NCI-H748 (cell line): ENCODE measurements around the gene PIGU.
"Not testable (repeated sequence)": the region's sequence is repeated elsewhere in the genome, so short reads cannot be mapped to it uniquely, and the experiment has no call there.

ENCODE experiments used
- DNase-seq: peaks from one replicate; lab custom pipeline; 2025; ENCODE audit not compliant: unreplicated experiment; lab: John Stamatoyannopoulos, UW

PIGU gene, protein sequence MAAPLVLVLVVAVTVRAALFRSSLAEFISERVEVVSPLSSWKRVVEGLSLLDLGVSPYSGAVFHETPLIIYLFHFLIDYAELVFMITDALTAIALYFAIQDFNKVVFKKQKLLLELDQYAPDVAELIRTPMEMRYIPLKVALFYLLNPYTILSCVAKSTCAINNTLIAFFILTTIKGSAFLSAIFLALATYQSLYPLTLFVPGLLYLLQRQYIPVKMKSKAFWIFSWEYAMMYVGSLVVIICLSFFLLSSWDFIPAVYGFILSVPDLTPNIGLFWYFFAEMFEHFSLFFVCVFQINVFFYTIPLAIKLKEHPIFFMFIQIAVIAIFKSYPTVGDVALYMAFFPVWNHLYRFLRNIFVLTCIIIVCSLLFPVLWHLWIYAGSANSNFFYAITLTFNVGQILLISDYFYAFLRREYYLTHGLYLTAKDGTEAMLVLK

DNA sequence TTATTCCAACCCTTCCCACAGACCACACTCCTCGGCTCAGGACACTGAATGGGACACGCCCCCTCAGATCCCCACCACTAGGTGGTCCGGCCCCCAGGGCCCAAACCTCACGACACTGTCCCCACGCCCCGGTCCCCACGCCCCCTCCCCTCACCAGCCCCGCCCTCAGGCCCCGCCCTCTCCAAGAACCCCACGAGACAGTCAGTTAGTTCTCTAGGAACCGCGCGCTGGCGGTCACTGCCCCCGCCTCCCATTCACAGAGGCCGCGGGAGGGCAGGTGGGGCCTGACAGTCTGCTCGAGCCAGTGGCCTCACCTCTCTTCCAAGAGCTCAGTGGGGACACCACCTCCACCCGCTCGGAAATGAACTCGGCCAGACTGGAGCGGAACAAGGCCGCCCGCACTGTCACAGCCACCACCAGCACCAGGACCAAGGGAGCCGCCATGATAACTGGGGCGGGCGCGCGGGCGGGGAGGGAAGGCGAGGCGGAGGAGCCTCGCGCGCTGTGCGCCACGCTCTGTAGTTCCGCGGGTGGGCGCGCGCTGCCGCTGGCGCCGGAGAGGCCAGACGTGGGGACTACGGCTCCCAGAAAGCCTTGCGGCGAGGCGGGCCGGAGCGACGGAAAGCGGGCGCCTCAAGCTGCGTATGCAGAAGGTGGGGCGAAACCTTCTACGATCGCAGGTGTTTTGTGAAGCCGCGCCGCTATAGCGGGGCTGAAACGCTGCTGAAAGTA, at the start of gene PIGU:
TSS of gene PIGU (minus strand) at position 451 of the 732 bp plus-strand sequence. CDS start at position 444, 7 bp downstream.
- peak; percentile 98 for DNase-seq

DNA sequence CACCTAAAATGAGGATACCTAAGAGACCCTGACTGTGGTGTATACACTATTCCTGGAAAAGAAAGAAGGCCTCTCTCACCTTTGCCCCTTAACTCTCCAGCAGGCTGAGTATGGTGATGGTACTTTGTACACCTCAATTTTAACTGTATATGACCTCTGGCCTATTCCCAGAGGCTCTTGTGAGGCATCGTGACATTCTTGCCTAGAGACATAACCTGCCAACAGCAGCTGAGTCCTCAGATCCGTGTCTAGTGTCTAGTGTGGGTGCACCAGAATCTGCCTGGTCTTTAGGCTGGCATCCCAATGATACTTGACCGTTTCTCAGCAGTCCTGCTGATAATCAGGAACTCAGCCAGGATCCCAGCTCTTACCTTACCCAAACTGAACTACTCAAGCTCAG, 47.3 kb upstream of the PIGU start:
- no peak for DNase-seq

- DNase-seq, result not testable (repeated sequence)
Measured at GRCh38 chr20:34722560-34722959, 45.7 kb upstream of the PIGU start.

DNA sequence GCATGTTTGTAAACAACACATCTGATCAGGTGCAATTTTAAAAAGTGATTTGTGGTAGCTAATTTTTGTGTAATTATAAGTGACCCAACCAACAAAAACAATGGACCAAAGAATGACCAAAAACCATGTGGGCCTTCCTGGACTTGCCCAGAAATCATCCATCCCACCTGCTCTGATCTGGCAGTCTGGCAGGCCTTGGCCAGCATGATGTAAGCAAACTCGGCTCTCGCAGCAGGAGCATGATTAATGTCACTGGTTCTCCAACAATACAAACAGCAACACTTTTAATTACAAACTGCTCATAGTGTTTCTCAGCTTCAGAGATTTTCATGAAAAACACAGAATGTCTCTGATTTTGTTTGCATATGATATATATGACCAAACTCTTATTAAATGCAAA, 43.4 kb upstream of the PIGU start:
- no peak for DNase-seq

- DNase-seq, result not testable (repeated sequence)
Measured at GRCh38 chr20:34719242-34720017, 42.5 kb upstream of the PIGU start.

- no peak for DNase-seq
Measured at GRCh38 chr20:34717230-34718095, 40.6 kb upstream of the PIGU start.

DNA sequence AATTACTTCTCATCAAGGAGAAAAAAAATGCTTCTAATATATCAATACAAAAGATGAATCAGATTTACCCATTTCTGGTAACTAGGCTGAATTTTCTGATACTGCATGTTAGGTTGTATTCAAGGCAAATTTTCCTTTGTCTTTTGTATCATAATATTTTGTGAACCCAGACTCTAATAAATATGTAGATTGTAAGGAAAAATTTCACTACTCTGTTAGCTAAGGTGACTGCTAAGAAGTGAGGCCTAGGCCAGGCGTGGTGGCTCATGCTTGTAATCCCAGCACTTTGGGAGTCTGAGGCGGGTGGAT, 40.0 kb upstream of the PIGU start:
- DNase-seq, result no peak

- DNase-seq, result no peak
Measured at GRCh38 chr20:34715384-34715783, 38.5 kb upstream of the PIGU start.

DNA sequence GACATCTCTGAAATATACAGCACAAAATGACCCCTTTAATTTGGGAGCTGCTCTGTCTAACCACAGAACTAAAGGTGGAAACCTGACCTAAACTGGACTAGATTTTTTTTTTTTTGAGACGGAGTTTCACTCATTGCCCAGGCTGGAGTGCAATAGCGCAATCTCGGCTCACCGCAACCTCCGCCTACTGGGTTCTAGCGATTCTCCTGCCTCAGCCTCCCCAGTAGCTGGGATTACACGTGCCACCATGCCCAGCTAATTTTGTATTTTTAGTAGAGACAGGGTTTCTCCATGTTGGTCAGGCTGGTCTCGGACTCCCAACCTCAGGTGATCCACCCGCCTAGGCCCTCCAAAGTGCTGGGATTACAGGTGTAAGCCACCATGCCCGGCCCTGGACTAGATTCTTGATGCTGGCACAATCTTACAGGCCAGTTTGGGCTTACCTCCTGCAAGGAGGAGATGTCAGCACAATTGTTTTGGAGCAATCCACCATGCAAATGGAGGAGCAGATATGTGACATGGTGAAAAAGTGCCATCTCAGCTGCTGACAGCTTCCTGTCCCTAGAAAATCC, 37.1 kb upstream of the PIGU start:
- not testable (repeated sequence) for DNase-seq

- no peak for DNase-seq
Measured at GRCh38 chr20:34713194-34713943, 36.5 kb upstream of the PIGU start.

- no peak for DNase-seq
Measured at GRCh38 chr20:34712525-34713192, 35.8 kb upstream of the PIGU start.

DNA sequence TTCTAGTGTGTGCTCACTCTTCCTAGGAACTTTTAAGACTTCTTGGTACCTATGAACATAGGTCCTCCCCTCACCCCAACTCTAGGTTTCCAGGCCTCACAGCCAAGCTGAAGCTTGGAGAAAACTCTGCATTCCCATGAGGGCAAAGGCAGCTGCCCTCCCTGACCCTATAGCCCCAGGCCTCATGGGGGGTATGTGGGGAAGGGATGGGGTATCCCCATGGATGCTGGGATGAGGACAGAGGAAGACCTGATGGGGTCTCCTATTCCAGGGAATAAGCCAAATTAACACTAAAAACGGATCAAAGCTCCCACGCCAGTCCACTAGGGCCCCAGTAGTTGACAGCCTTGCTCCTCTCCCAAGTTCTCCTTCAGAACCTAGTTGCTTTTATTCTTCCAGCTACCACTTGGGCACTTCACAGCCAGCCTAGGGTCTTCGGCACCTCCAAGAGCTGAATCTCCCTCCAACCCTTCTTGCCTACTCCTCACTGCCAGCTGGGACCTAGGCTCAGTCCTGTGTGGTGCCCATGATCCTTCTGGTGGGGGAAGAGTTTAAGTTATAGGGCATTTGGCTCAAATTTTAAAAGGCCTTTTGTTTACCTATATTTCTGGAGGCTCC, 35.0 kb upstream of the PIGU start:
- no peak for DNase-seq

- no peak for DNase-seq
Measured at GRCh38 chr20:34710861-34711574, 34.1 kb upstream of the PIGU start.

GRCh38 chr20:34710568-34710839, 33.6 kb upstream of the PIGU start:
- no peak for DNase-seq

DNA sequence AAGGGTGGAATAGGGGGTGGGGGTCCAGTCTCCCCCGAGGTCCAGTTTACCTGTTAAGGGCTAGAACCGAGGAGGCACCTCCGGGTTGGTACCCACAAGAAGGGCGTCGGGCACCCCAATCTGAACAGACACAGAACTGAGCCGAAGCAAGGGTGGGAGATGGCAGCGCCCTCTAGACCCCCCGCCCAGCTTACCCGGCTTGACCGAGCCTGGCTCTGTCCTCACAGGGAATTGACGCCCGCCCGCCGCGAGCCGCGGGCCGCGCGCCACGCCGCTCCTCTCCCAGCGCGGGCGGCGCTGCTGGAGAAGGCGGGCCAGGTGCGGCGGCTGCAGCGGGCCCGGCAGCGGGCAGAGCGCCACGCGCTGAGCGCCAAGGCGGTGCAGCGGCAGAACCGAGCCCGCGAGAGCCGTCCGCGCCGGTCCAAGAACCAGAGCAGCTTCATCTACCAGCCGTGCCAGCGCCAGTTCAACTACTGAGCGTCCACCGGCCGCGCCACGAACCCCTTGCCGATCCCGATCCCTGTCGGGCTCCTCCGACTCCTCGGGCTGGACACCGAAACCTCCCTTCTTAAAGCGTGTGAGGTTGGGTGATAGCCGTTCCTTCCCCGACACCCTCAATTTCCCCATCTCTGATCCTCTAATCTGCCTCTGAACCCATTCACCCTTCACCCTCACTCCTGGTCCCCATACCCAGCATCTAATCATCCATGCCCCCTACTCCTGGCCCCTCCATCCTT, 33.1 kb upstream of the PIGU start:
- DNase-seq, result peak; percentile 84

DNA sequence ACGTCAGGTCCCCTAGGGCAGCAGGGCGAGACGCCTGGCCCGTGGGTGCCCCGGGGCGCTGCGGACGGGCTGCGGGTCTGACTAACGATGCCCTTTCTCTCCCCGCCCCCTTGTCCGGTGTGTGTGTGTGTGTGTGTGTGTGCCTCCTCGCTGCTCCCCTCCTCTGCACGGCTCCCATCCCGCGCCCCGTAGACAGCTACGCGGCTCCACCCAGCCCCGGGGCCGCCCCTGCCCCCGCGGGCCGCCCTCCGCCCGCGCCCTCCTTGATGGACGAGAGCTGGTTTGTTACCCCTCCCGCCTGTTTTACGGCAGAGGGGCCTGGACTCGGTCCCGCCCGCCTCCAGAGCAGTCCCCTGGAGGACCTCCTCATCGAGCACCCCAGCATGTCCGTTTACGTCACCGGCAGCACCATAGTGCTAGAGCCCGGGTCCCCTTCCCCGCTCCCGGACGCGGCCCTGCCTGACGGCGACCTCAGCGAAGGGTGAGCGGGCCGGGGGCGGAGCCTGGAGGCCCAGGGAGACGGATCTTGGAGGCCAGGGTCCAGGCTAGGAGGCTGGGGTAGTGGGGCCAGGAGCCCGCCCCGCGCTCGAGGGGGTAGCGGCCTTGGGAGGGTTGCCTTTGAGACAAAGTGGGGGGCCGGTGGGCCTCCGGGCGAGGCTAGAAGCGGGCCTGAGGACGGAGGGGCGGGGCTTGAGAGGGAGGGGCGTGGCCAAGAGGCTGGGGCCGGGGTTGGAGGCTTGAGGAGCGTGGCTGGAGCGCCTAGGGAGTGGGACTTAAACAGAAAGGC, 32.3 kb upstream of the PIGU start:
- DNase-seq, result peak; percentile 86

DNA sequence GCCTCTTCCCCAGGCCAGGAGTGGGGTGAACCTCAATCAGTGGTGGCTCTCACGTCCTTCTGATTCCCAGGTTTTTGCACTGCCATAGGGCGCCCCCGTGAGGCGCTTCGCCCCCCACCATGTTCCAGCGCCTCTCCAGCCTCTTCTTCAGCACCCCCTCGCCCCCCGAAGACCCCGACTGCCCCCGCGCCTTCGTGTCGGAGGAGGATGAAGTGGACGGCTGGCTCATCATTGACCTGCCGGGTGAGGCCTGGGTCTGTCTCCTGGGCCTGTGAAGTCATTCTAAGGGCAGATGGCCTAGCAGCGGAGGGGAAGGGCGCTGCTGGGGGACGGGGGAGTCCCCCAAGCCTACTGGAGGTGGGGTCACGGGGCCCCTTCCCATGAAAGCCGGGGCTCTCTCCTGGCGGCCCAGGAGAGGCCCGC, 31.7 kb upstream of the PIGU start:
- DNase-seq, result peak; percentile 60
